NCI-H345 treated with DMSO at 0.1 percent for 48 hours (cell line): ENCODE measurements around the gene MKNK1.
A peak's percentile ranks its signal among the peaks of the same experiment; 100 is the strongest.
"Not testable (repeated sequence)": the region's sequence is repeated elsewhere in the genome, so short reads cannot be mapped to it uniquely, and the experiment has no call there.

Experiments
- DNase-seq: peaks from one replicate; lab custom pipeline; 2025; ENCODE audit not compliant: unreplicated experiment; lab: John Stamatoyannopoulos, UW

Gene MKNK1

GRCh38 chr1:46603858-46604549, at the start of gene MKNK1:
Gene MKNK1, minus strand, starts transcription at chr1:46604268. Its CDS starts 20,941 bp downstream, at chr1:46583327.
- peak; percentile 95 for DNase-seq

- no peak for DNase-seq
Measured at GRCh38 chr1:46653405-46653958, 49.4 kb upstream of the MKNK1 start.

- DNase-seq: no peak
Measured at GRCh38 chr1:46652321-46653100, 48.4 kb upstream of the MKNK1 start.

- DNase-seq: not testable (repeated sequence)
Measured at GRCh38 chr1:46651152-46651551, 47.1 kb upstream of the MKNK1 start.

GRCh38 chr1:46650491-46650890, 46.4 kb upstream of the MKNK1 start:
- DNase-seq: no peak

GRCh38 chr1:46649764-46650163, 45.7 kb upstream of the MKNK1 start:
- no peak for DNase-seq

- no peak for DNase-seq
Measured at GRCh38 chr1:46647611-46648010, 43.5 kb upstream of the MKNK1 start.

- no peak for DNase-seq
Measured at GRCh38 chr1:46646844-46647243, 42.8 kb upstream of the MKNK1 start.

GRCh38 chr1:46646331-46646730, 42.3 kb upstream of the MKNK1 start:
- no peak for DNase-seq

GRCh38 chr1:46645815-46646214, 41.7 kb upstream of the MKNK1 start:
- DNase-seq: no peak

GRCh38 chr1:46643368-46643775, 39.3 kb upstream of the MKNK1 start:
- peak; percentile 93 for DNase-seq

GRCh38 chr1:46642115-46642680, 38.1 kb upstream of the MKNK1 start:
- DNase-seq: no peak

- no peak for DNase-seq
Measured at GRCh38 chr1:46639547-46639946, 35.5 kb upstream of the MKNK1 start.

GRCh38 chr1:46638921-46639320, 34.9 kb upstream of the MKNK1 start:
- no peak for DNase-seq

GRCh38 chr1:46637444-46638083, 33.5 kb upstream of the MKNK1 start:
- DNase-seq: no peak

GRCh38 chr1:46635205-46635604, 31.1 kb upstream of the MKNK1 start:
- no peak for DNase-seq

GRCh38 chr1:46630719-46631118, 26.7 kb upstream of the MKNK1 start:
- no peak for DNase-seq

GRCh38 chr1:46623743-46624644, 19.9 kb upstream of the MKNK1 start:
- DNase-seq: no peak

GRCh38 chr1:46622344-46622743, 18.3 kb upstream of the MKNK1 start:
- DNase-seq: no peak

- no peak for DNase-seq
Measured at GRCh38 chr1:46621930-46622329, 17.9 kb upstream of the MKNK1 start.
